AG09319 (cell line): ENCODE measurements around the gene NUMBL.

Source experiments
- DNase-seq: peaks from one replicate; pipeline ENCODE4 v3.0.0-alpha.2; 2010; ENCODE audit warnings: low read depth; ENCODE audit errors: extremely low read depth
- TF ChIP-seq, protein P1 (sequence below): IDR thresholded peaks from 2 replicates; pipeline ENCODE4 v1.5.1; 2011; ENCODE audit warnings: low read depth, mild to moderate bottlenecking, inconsistent platforms, low read length, moderate library complexity

Gene NUMBL

GRCh38 chr19:40718774-40719391, 28.4 kb upstream of the NUMBL start:
- no peak for DNase-seq
- TF ChIP-seq, protein P1, sequence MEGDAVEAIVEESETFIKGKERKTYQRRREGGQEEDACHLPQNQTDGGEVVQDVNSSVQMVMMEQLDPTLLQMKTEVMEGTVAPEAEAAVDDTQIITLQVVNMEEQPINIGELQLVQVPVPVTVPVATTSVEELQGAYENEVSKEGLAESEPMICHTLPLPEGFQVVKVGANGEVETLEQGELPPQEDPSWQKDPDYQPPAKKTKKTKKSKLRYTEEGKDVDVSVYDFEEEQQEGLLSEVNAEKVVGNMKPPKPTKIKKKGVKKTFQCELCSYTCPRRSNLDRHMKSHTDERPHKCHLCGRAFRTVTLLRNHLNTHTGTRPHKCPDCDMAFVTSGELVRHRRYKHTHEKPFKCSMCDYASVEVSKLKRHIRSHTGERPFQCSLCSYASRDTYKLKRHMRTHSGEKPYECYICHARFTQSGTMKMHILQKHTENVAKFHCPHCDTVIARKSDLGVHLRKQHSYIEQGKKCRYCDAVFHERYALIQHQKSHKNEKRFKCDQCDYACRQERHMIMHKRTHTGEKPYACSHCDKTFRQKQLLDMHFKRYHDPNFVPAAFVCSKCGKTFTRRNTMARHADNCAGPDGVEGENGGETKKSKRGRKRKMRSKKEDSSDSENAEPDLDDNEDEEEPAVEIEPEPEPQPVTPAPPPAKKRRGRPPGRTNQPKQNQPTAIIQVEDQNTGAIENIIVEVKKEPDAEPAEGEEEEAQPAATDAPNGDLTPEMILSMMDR: no peak

DNA sequence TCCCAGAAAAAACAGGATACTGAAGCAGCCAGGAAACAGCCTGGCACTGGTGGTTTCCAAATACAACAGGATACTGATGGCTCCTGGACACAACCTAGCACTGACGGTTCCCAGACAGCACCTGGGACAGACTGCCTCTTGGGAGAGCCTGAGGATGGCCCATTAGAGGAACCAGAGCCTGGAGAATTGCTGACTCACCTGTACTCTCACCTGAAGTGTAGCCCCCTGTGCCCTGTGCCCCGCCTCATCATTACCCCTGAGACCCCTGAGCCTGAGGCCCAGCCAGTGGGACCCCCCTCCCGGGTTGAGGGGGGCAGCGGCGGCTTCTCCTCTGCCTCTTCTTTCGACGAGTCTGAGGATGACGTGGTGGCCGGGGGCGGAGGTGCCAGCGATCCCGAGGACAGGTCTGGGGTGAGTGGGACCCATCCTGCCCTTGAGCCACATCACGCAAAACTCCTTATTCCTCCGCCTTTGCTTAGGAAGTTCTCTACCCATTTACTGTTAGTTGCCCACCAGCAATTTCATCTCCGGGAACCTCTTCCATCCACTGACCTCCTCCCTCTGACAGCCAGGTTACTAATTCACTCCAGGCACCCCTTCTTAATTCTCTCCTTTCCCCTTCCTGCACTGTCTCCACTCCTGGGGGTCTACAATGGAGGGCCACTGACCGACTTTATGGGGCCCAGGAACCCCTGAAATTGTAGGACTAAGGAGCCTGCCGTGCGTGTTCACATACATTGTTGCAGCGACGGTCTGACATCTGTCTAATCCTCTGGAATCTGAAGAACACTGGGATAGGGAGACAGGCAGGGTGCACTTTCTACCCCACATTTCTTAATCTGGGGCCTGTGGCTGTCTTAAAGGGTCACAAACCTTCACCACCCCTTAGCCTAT, 27.7 kb upstream of the NUMBL start:
- DNase-seq: no peak
- TF ChIP-seq, protein P1: no peak

DNA sequence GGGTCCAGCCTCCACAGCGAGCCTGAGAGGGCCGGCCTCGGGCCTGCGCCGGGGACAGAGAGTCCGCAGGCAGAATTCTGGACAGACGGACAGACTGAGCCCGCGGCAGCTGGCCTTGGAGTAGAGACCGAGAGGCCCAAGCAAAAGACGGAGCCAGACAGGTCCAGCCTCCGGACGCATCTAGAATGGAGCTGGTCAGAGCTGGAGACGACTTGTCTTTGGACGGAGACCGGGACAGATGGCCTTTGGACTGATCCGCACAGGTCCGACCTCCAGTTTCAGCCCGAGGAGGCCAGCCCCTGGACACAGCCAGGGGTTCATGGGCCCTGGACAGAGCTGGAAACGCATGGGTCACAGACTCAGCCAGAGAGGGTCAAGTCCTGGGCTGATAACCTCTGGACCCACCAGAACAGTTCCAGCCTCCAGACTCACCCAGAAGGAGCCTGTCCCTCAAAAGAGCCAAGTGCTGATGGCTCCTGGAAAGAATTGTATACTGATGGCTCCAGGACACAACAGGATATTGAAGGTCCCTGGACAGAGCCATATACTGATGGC, 27.0 kb upstream of the NUMBL start:
- TF ChIP-seq, protein P1: no peak

GRCh38 chr19:40716482-40717324, 26.3 kb upstream of the NUMBL start, which contains the start of the genes COQ8B and ITPKC:
Gene COQ8B (minus strand): TSS chr19:40716886. CDS start chr19:40714632, 2,254 bp downstream.
Gene ITPKC (plus strand): TSS chr19:40717112. CDS start chr19:40717136, 24 bp downstream.
- peak; percentile 95 for DNase-seq
- TF ChIP-seq, protein P1: no peak

More for the DNA sequence above, 27.0 kb upstream of the NUMBL start:
- no peak for DNase-seq

- TF ChIP-seq, protein P1: no peak
These were observed 25.6 kb upstream of the NUMBL start for GRCh38 chr19:40716031-40716481.

GRCh38 chr19:40714441-40715299, 24.2 kb upstream of the NUMBL start:
- TF ChIP-seq, protein P1: no peak; the same call in 1 of the 2 replicates
- DNase-seq: peak; percentile 83

More at GRCh38 chr19:40716031-40716481, 25.6 kb upstream of the NUMBL start:
- DNase-seq: no peak
